ENCODE measurements around the gene TMEM109.

The TMEM109 gene

GRCh38 chr11:60924110-60924905 lies 10.3 kb downstream of the TMEM109 start, which contains the start of gene TMEM132A:
TMEM132A (plus strand) TSS chr11:60924460; CDS start chr11:60924634, 174 bp downstream.
- Mint-ChIP-seq H3K9me3 (no peaks in the 10 kb centered on the region), H3K4me3 (peak within 1 kb of the TSS; percentile 65), H3K27me3 (ENCODE audit: low read depth) (peaks cover 31% of the 10 kb centered on the region), H3K36me3 (ENCODE audit: low read depth) (peaks cover 27% of the 10 kb centered on the region), H3K27ac (no peak within 1 kb of the TSS), H3K4me1 (ENCODE audit: low read depth) (peaks cover 14% of the 10 kb centered on the region)

GRCh38 chr11:60924906-60925853 lies 11.2 kb downstream of the TMEM109 start:
- Mint-ChIP-seq H3K4me1 (ENCODE audit: low read depth) (peaks cover 14% of the 10 kb centered on the region), H3K4me3 (peak overlapping the region; percentile 65), H3K9me3 (no peaks in the 10 kb centered on the region), H3K36me3 (ENCODE audit: low read depth) (peaks cover 20% of the 10 kb centered on the region), H3K27me3 (ENCODE audit: low read depth) (peaks cover 36% of the 10 kb centered on the region), H3K27ac (no peak overlapping the region)

GRCh38 chr11:60925868-60926267 lies 11.9 kb downstream of the TMEM109 start:
- peak overlapping the region; percentile 65 for H3K4me3 Mint-ChIP-seq
- H3K27ac Mint-ChIP-seq = no peak overlapping the region
- peaks cover 36% of the 10 kb centered on the region for H3K27me3 Mint-ChIP-seq (ENCODE audit: low read depth)
- peaks cover 13% of the 10 kb centered on the region for H3K36me3 Mint-ChIP-seq (ENCODE audit: low read depth)
- H3K9me3 Mint-ChIP-seq = no peaks in the 10 kb centered on the region
- H3K4me1 Mint-ChIP-seq (ENCODE audit: low read depth) = peaks cover 14% of the 10 kb centered on the region

GRCh38 chr11:60926500-60926899 lies 12.5 kb downstream of the TMEM109 start:
- H3K27me3 Mint-ChIP-seq (ENCODE audit: low read depth) = peaks cover 36% of the 10 kb centered on the region
- H3K4me1 Mint-ChIP-seq (ENCODE audit: low read depth) = peaks cover 14% of the 10 kb centered on the region
- no peak overlapping the region for H3K4me3 Mint-ChIP-seq
- no peaks in the 10 kb centered on the region for H3K9me3 Mint-ChIP-seq
- H3K36me3 Mint-ChIP-seq (ENCODE audit: low read depth) = peaks cover 12% of the 10 kb centered on the region
- no peak overlapping the region for H3K27ac Mint-ChIP-seq

- peaks cover 36% of the 10 kb centered on the region for H3K27me3 Mint-ChIP-seq (ENCODE audit: low read depth)
- no peak overlapping the region for H3K4me3 Mint-ChIP-seq
- peaks cover 14% of the 10 kb centered on the region for H3K4me1 Mint-ChIP-seq (ENCODE audit: low read depth)
- H3K9me3 Mint-ChIP-seq = no peaks in the 10 kb centered on the region
- H3K27ac Mint-ChIP-seq = no peak overlapping the region
- peaks cover 8% of the 10 kb centered on the region for H3K36me3 Mint-ChIP-seq (ENCODE audit: low read depth)
Measured at GRCh38 chr11:60927061-60927592, 13.2 kb downstream of the TMEM109 start.

- Mint-ChIP-seq H3K36me3 (ENCODE audit: low read depth) (peaks cover 4% of the 10 kb centered on the region), H3K27ac (no peak overlapping the region), H3K4me1 (ENCODE audit: low read depth) (peaks cover 14% of the 10 kb centered on the region), H3K27me3 (ENCODE audit: low read depth) (peaks cover 36% of the 10 kb centered on the region), H3K9me3 (no peaks in the 10 kb centered on the region), H3K4me3 (no peak overlapping the region)
Measured at GRCh38 chr11:60927600-60927999, 13.6 kb downstream of the TMEM109 start.

- H3K4me3 Mint-ChIP-seq = no peak overlapping the region
- H3K27ac Mint-ChIP-seq = no peak overlapping the region
- H3K4me1 Mint-ChIP-seq (ENCODE audit: low read depth) = peaks cover 13% of the 10 kb centered on the region
- no peaks in the 10 kb centered on the region for H3K9me3 Mint-ChIP-seq
- no peaks in the 10 kb centered on the region for H3K36me3 Mint-ChIP-seq (ENCODE audit: low read depth)
- peaks cover 36% of the 10 kb centered on the region for H3K27me3 Mint-ChIP-seq (ENCODE audit: low read depth)
Measured at GRCh38 chr11:60928563-60929001, 14.6 kb downstream of the TMEM109 start.

- Mint-ChIP-seq H3K4me3 (no peak overlapping the region), H3K36me3 (ENCODE audit: low read depth) (no peaks in the 10 kb centered on the region), H3K4me1 (ENCODE audit: low read depth) (peaks cover 10% of the 10 kb centered on the region), H3K27ac (no peak overlapping the region), H3K9me3 (no peaks in the 10 kb centered on the region), H3K27me3 (ENCODE audit: low read depth) (peaks cover 32% of the 10 kb centered on the region)
Measured at GRCh38 chr11:60929764-60930163, 15.8 kb downstream of the TMEM109 start.

GRCh38 chr11:60930394-60930793 lies 16.4 kb downstream of the TMEM109 start:
- Mint-ChIP-seq H3K27ac (no peak overlapping the region), H3K4me1 (ENCODE audit: low read depth) (peaks cover 6% of the 10 kb centered on the region), H3K4me3 (no peak overlapping the region), H3K36me3 (ENCODE audit: low read depth) (no peaks in the 10 kb centered on the region), H3K27me3 (ENCODE audit: low read depth) (peaks cover 28% of the 10 kb centered on the region), H3K9me3 (no peaks in the 10 kb centered on the region)

- no peaks in the 10 kb centered on the region for H3K36me3 Mint-ChIP-seq (ENCODE audit: low read depth)
- no peak overlapping the region for H3K27ac Mint-ChIP-seq
- H3K4me3 Mint-ChIP-seq = no peak overlapping the region
- no peaks in the 10 kb centered on the region for H3K4me1 Mint-ChIP-seq (ENCODE audit: low read depth)
- peaks cover 13% of the 10 kb centered on the region for H3K27me3 Mint-ChIP-seq (ENCODE audit: low read depth)
- no peaks in the 10 kb centered on the region for H3K9me3 Mint-ChIP-seq
Measured at GRCh38 chr11:60931917-60932316, 18.0 kb downstream of the TMEM109 start.

- Mint-ChIP-seq H3K4me1 (ENCODE audit: low read depth) (no peaks in the 10 kb centered on the region), H3K36me3 (ENCODE audit: low read depth) (no peaks in the 10 kb centered on the region), H3K9me3 (no peaks in the 10 kb centered on the region), H3K27me3 (ENCODE audit: low read depth) (peaks cover 5% of the 10 kb centered on the region), H3K27ac (no peak overlapping the region), H3K4me3 (no peak overlapping the region)
Measured at GRCh38 chr11:60932605-60933356, 18.8 kb downstream of the TMEM109 start.

GRCh38 chr11:60933416-60934123 lies 19.6 kb downstream of the TMEM109 start:
- no peaks in the 10 kb centered on the region for H3K4me1 Mint-ChIP-seq (ENCODE audit: low read depth)
- H3K27ac Mint-ChIP-seq = no peak overlapping the region
- no peaks in the 10 kb centered on the region for H3K9me3 Mint-ChIP-seq
- H3K27me3 Mint-ChIP-seq (ENCODE audit: low read depth) = peaks cover 5% of the 10 kb centered on the region
- H3K4me3 Mint-ChIP-seq = no peak overlapping the region
- H3K36me3 Mint-ChIP-seq (ENCODE audit: low read depth) = no peaks in the 10 kb centered on the region

GRCh38 chr11:60934124-60934789 lies 20.3 kb downstream of the TMEM109 start:
- Mint-ChIP-seq H3K27me3 (ENCODE audit: low read depth) (peaks cover 5% of the 10 kb centered on the region), H3K36me3 (ENCODE audit: low read depth) (no peaks in the 10 kb centered on the region), H3K4me1 (ENCODE audit: low read depth) (no peaks in the 10 kb centered on the region), H3K27ac (no peak overlapping the region), H3K4me3 (no peak overlapping the region), H3K9me3 (no peaks in the 10 kb centered on the region)
